K562 (cell line): ENCODE results near the gene MICAL1. TPM values are rescaled to one million over a fixed set of nuclear protein-coding genes. Genes with fewer than 3 reads are reported as not detected.

Experiments used
- ATF4 ChIP-seq: fragments of 450-650 bp; formaldehyde crosslinking; IDR thresholded peaks from 2 replicates; pipeline ENCODE4 v1.4.0; 2022; ENCODE audit warnings: mild to moderate bottlenecking, moderate library complexity
- BCOR ChIP-seq: fragments of 450-650 bp; IDR thresholded peaks from 2 replicates; pipeline ENCODE4 v1.6.1; 2016
- BDP1 ChIP-seq: IDR thresholded peaks from 3 replicates; pipeline ENCODE4 v1.6.1; 2011; ENCODE audit not compliant: insufficient read length, insufficient read depth
- CBFA2T3 ChIP-seq: fragments of 450-650 bp; IDR thresholded peaks from 2 replicates; pipeline ENCODE4 v1.6.1; 2017
- CCAR2 ChIP-seq: fragments of 200-400 bp; formaldehyde crosslinking; IDR thresholded peaks from 2 replicates; pipeline ENCODE4 v1.6.1; 2017; ENCODE audit warnings: mild to moderate bottlenecking, low read depth, low read length
- E2F1 ChIP-seq: sonication (generic); formaldehyde crosslinking; IDR thresholded peaks from 2 replicates; pipeline ENCODE4 v1.8.1; 2023; ENCODE audit warnings: mild to moderate bottlenecking, missing genetic modification reagents, moderate library complexity
- FOXK2 ChIP-seq, 2 experiments: fragments of 450-650 bp; IDR thresholded peaks in 1 of 2; conservative IDR thresholded peaks in 1 of 2; 2 replicates each; pipeline ENCODE4 v1.6.1; 2016; ENCODE audit warnings: low read depth in 2 of 2, mild to moderate bottlenecking in 1 of 2
- FOXP4 ChIP-seq: sonication (generic); formaldehyde crosslinking; IDR thresholded peaks from 2 replicates; pipeline ENCODE4 v1.8.0; 2022; ENCODE audit warnings: mild to moderate bottlenecking, missing genetic modification reagents, borderline replicate concordance
- ILK ChIP-seq: fragments of 450-650 bp; IDR thresholded peaks from 2 replicates; pipeline ENCODE4 v1.6.1; 2016; ENCODE audit warnings: missing genetic modification characterization, low read depth, mild to moderate bottlenecking, missing compliant biosample characterization, moderate library complexity, borderline replicate concordance
- JUNB ChIP-seq: fragments of 450-650 bp; formaldehyde crosslinking; conservative IDR thresholded peaks from 2 replicates; pipeline ENCODE4 v1.4.0; 2020; ENCODE audit warnings: mild to moderate bottlenecking
- KAT8 ChIP-seq: fragments of 450-650 bp; IDR thresholded peaks from 2 replicates; pipeline ENCODE4 v1.6.1; 2016; ENCODE audit warnings: low read depth, mild to moderate bottlenecking
- KDM4B ChIP-seq, 2 experiments: fragments of 450-650 bp in 1 of 2; sonication (generic) in 1 of 2; IDR thresholded peaks; 2 replicates each; pipeline ENCODE4 v1.6.1; 2016 to 2017; ENCODE audit warnings: borderline replicate concordance in 2 of 2, antibody characterized with exemption in 1 of 2, low read depth in 1 of 2, mild to moderate bottlenecking in 1 of 2
- KLF1 ChIP-seq: fragments of 450-650 bp; IDR thresholded peaks from 2 replicates; pipeline ENCODE4 v1.6.1; 2016; ENCODE audit warnings: missing genetic modification characterization, missing compliant biosample characterization
- MTA3 ChIP-seq: fragments of 450-650 bp; formaldehyde crosslinking; IDR thresholded peaks from 2 replicates; pipeline ENCODE4 v1.6.1; 2017; ENCODE audit warnings: mild to moderate bottlenecking, borderline replicate concordance
- NR2C1 ChIP-seq, 2 experiments: fragments of 450-650 bp; IDR thresholded peaks; 2 replicates each; pipeline ENCODE4 v1.6.1; 2017; ENCODE audit warnings: mild to moderate bottlenecking in 2 of 2, antibody characterized with exemption in 1 of 2, inconsistent platforms in 1 of 2, missing compliant biosample characterization in 1 of 2, missing genetic modification characterization in 1 of 2
- POLR2A ChIP-seq: fragments of 450-650 bp; conservative IDR thresholded peaks from 2 replicates; pipeline ENCODE4 v1.6.1; 2016
- PPARD ChIP-seq: fragments of 250-450 bp; sonication (Bioruptor Pico); IDR thresholded peaks from 2 replicates; pipeline ENCODE4 v1.8.0; 2022; ENCODE audit warnings: inconsistent platforms, mild to moderate bottlenecking, moderate library complexity
- RAD21 ChIP-seq, 2 experiments: fragments of 250-450 bp in 1 of 2; fragments of 450-650 bp in 1 of 2; sonication (Bioruptor Pico) in 1 of 2; formaldehyde crosslinking in 1 of 2; IDR thresholded peaks in 1 of 2; conservative IDR thresholded peaks in 1 of 2; 2 replicates each; pipeline versions ENCODE4 v1.4.0 to v1.8.0; 2020 to 2022; ENCODE audit warnings: mild to moderate bottlenecking in 2 of 2, moderate library complexity in 1 of 2
- RFX7 ChIP-seq: fragments of 250-450 bp; sonication (Bioruptor Pico); IDR thresholded peaks from 2 replicates; pipeline ENCODE4 v1.5.1; 2021; ENCODE audit warnings: mild to moderate bottlenecking
- SMARCB1 ChIP-seq: IDR thresholded peaks from 2 replicates; pipeline ENCODE4 v1.6.1; 2011; ENCODE audit warnings: improper control_type of control experiment, low read depth; ENCODE audit not compliant: insufficient read length
- STAT5B ChIP-seq: fragments of 250-450 bp; sonication (Bioruptor Pico); IDR thresholded peaks from 2 replicates; pipeline ENCODE4 v1.8.0; 2021; ENCODE audit warnings: mild to moderate bottlenecking, inconsistent platforms
- THRA ChIP-seq: fragments of 450-650 bp; IDR thresholded peaks from 2 replicates; pipeline ENCODE4 v1.6.1; 2017; ENCODE audit warnings: mild to moderate bottlenecking, moderate library complexity
- ZNF124 ChIP-seq: sonication (generic); formaldehyde crosslinking; IDR thresholded peaks from 2 replicates; pipeline ENCODE4 v1.8.1; 2022; ENCODE audit warnings: missing genetic modification reagents
- ZNF263 ChIP-seq: sonication (generic); formaldehyde crosslinking; IDR thresholded peaks from 2 replicates; pipeline ENCODE4 v1.8.0; 2022; ENCODE audit warnings: mild to moderate bottlenecking, missing genetic modification reagents, borderline replicate concordance
- ZNF41 ChIP-seq: fragments of 250-450 bp; sonication (Bioruptor Pico); conservative IDR thresholded peaks from 2 replicates; pipeline ENCODE4 v1.4.0; 2020; ENCODE audit warnings: mild to moderate bottlenecking
- polyA plus RNA-seq, 8 experiments: library from polyadenylated mRNA; depleted of rRNA in 4 of 8; stranded (reverse) in 5 of 8; unstranded in 3 of 8; fragments of >200 nt; fragmentation: Nextera tagmentation in 2 of 8; fragmentation: Illumina TruSeq in 1 of 8; extraction: Ambion mirVana in 2 of 8; extraction: Trizol in 1 of 8; gene quantifications; 2 replicates each; pipeline versions ENCODE4 v1.2.1 to v1.2.3, GENCODE V29; 2011 to 2014; ENCODE audit warnings: inconsistent platforms in 1 of 8, missing spikeins in 1 of 8
- total RNA-seq, 7 experiments: library from RNA; depleted of rRNA in 6 of 7; stranded (reverse); fragments of >200 nt in 6 of 7; fragmentation: Illumina TruSeq in 2 of 7; extraction: Trizol in 2 of 7; gene quantifications; 2 replicates each; pipeline versions ENCODE4 v1.2.1 to v1.2.3, GENCODE V29; 2011 to 2021; ENCODE audit warnings: low replicate concordance in 1 of 7

The MICAL1 gene
- total and polyA plus RNA-seq, 9 of the 15 experiments (the other 6 are each of a cell fraction or from before 2014, with no cell fraction given), result 0.07 to 15.2 (median 7.0) TPM

GRCh38 chr6:109441069-109441816 lies 14.3 kb downstream of the MICAL1 start (continued):
- TF ChIP-seq FOXP4 (CRISPR knock-in tag) (peak; percentile 89; the same call in 1 of the 2 replicates), THRA (no peak), RFX7 (no peak), NR2C1 (IDR thresholded peaks at IDR 0.05) (no peak), NR2C1 (tag; IDR thresholded peaks at IDR 0.05) (no peak), BDP1 (no peak), SMARCB1 (no peak), CCAR2 (no peak), ZNF41 (CRISPR knock-in tag) (no peak), POLR2A (peak; percentile 38; the same call in 1 of the 2 replicates), STAT5B (CRISPR knock-in tag) (no peak), ATF4 (CRISPR knock-in tag) (no peak), KLF1 (tag) (no peak), ZNF124 (no peak), MTA3 (no peak), BCOR (no peak), CBFA2T3 (no peak), JUNB (no peak), ILK (tag) (no peak), ZNF263 (CRISPR knock-in tag) (peak; percentile 63), PPARD (CRISPR knock-in tag) (no peak), KDM4B (IDR thresholded peaks at IDR 0.05; ENCODE audit: borderline replicate concordance in 2 of 2, low read depth in 1 of 2) (no peak), FOXK2 (conservative IDR thresholded peaks at IDR 0.05 in 1 of 2, IDR thresholded peaks at IDR 0.05 in 1 of 2; ENCODE audit: low read depth in 2 of 2) (no peak), KAT8 (no peak), E2F1 (CRISPR knock-in tag) (no peak), RAD21 (CRISPR knock-in tag; conservative IDR thresholded peaks at IDR 0.05 in 1 of 2, IDR thresholded peaks at IDR 0.05 in 1 of 2) (no peak)
